ENCODE results near the gene KLRC4.
"Not testable (repeated sequence)": the region's sequence is repeated elsewhere in the genome, so short reads cannot be mapped to it uniquely, and the experiment has no call there.

Gene KLRC4

GRCh38 chr12:10409392-10409791, at the start of gene KLRC4:
Gene KLRC4, minus strand, starts transcription at chr12:10409757. Its CDS starts 182 bp downstream, at chr12:10409575.
- no peak for DNase-seq (ENCODE audit: low spot score)

GRCh38 chr12:10457760-10458159, 48.2 kb upstream of the KLRC4 start:
- DNase-seq (ENCODE audit: low spot score), result no peak

- DNase-seq (ENCODE audit: low spot score), result no peak
Measured at GRCh38 chr12:10456856-10457255, 47.3 kb upstream of the KLRC4 start.

GRCh38 chr12:10455766-10456165, 46.2 kb upstream of the KLRC4 start:
- no peak for DNase-seq (ENCODE audit: low spot score)

GRCh38 chr12:10454531-10454930, 45.0 kb upstream of the KLRC4 start:
- DNase-seq (ENCODE audit: low spot score), result no peak

GRCh38 chr12:10453156-10453555, 43.6 kb upstream of the KLRC4 start, which contains the start of gene KLRC1:
Gene KLRC1, minus strand, starts transcription at chr12:10453377. Its CDS starts 2,221 bp downstream, at chr12:10451156.
- no peak for DNase-seq (ENCODE audit: low spot score)

- DNase-seq (ENCODE audit: low spot score), result no peak
Measured at GRCh38 chr12:10448236-10448635, 38.7 kb upstream of the KLRC4 start.

GRCh38 chr12:10446052-10446451, 36.5 kb upstream of the KLRC4 start:
- DNase-seq (ENCODE audit: low spot score), result not testable (repeated sequence)

GRCh38 chr12:10441144-10441543, 31.6 kb upstream of the KLRC4 start:
- DNase-seq (ENCODE audit: low spot score), result not testable (repeated sequence)

- not testable (repeated sequence) for DNase-seq (ENCODE audit: low spot score)
Measured at GRCh38 chr12:10439608-10440274, 30.2 kb upstream of the KLRC4 start.

GRCh38 chr12:10437601-10438000, 28.0 kb upstream of the KLRC4 start:
- not testable (repeated sequence) for DNase-seq (ENCODE audit: low spot score)

- not testable (repeated sequence) for DNase-seq (ENCODE audit: low spot score)
Measured at GRCh38 chr12:10435816-10436215, 26.3 kb upstream of the KLRC4 start, which contains the start of gene KLRC2. Gene KLRC2, minus strand, starts transcription at chr12:10436010. Its CDS starts 24 bp downstream, at chr12:10435986.

GRCh38 chr12:10430623-10431022, 21.1 kb upstream of the KLRC4 start:
- DNase-seq (ENCODE audit: low spot score), result not testable (repeated sequence)

- not testable (repeated sequence) for DNase-seq (ENCODE audit: low spot score)
Measured at GRCh38 chr12:10425938-10426337, 16.4 kb upstream of the KLRC4 start.

GRCh38 chr12:10424260-10424899, 14.8 kb upstream of the KLRC4 start:
- not testable (repeated sequence) for DNase-seq (ENCODE audit: low spot score)

GRCh38 chr12:10422159-10422558, 12.6 kb upstream of the KLRC4 start:
- DNase-seq (ENCODE audit: low spot score), result not testable (repeated sequence)

- DNase-seq (ENCODE audit: low spot score), result not testable (repeated sequence)
Measured at GRCh38 chr12:10420334-10420733, 10.8 kb upstream of the KLRC4 start, which contains the start of gene KLRC3. Gene KLRC3, minus strand, starts transcription at chr12:10420595. Its CDS starts 45 bp downstream, at chr12:10420550.

- no peak for DNase-seq (ENCODE audit: low spot score)
Measured at GRCh38 chr12:10408842-10409241, 715 bp downstream of the KLRC4 start.

- no peak for DNase-seq (ENCODE audit: low spot score)
Measured at GRCh38 chr12:10406725-10407124, 2.8 kb downstream of the KLRC4 start.

- DNase-seq (ENCODE audit: low spot score), result no peak
Measured at GRCh38 chr12:10405294-10405693, 4.3 kb downstream of the KLRC4 start.

- no peak for DNase-seq (ENCODE audit: low spot score)
Measured at GRCh38 chr12:10404798-10405197, 4.8 kb downstream of the KLRC4 start.

GRCh38 chr12:10400829-10401228, 8.7 kb downstream of the KLRC4 start:
- DNase-seq (ENCODE audit: low spot score), result no peak

GRCh38 chr12:10398168-10398567, 11.4 kb downstream of the KLRC4 start:
- no peak for DNase-seq (ENCODE audit: low spot score)

Measured in AG20443 (cell line).